IPS-20b (cell line): ENCODE results near the gene MIOX.

Source experiments
- H3K27ac ChIP-seq: one replicate; pipeline ENCODE4 v1.5.1; 2013; ENCODE audit warnings: low read length
- H3K27me3 ChIP-seq: 2 replicates; pipeline ENCODE4 v1.6.1; 2013; ENCODE audit warnings: mild to moderate bottlenecking, low read length, inconsistent platforms; ENCODE audit not compliant: insufficient read depth
- H3K36me3 ChIP-seq: 2 replicates; pipeline ENCODE4 v1.6.1; 2013; ENCODE audit warnings: low read depth, mild to moderate bottlenecking, inconsistent platforms, low read length, moderate library complexity; ENCODE audit not compliant: insufficient read depth
- H3K4me1 ChIP-seq: 2 replicates; pipeline ENCODE4 v1.6.1; 2013; ENCODE audit warnings: mild to moderate bottlenecking, control low read depth, inconsistent platforms, low read length, moderate library complexity; ENCODE audit not compliant: insufficient read depth
- H3K4me3 ChIP-seq: 2 replicates; pipeline ENCODE4 v1.5.1; 2013; ENCODE audit warnings: mild to moderate bottlenecking, low read length, inconsistent platforms
- H3K9ac ChIP-seq: 2 replicates; pipeline ENCODE4 v1.6.1; 2013; ENCODE audit warnings: low read depth, mild to moderate bottlenecking, inconsistent platforms, low read length, moderate library complexity
- H3K9me3 ChIP-seq: 2 replicates; pipeline ENCODE4 v1.6.1; 2013; ENCODE audit warnings: mild to moderate bottlenecking, low read depth, low read length, inconsistent platforms; ENCODE audit not compliant: insufficient read depth

Gene MIOX

DNA sequence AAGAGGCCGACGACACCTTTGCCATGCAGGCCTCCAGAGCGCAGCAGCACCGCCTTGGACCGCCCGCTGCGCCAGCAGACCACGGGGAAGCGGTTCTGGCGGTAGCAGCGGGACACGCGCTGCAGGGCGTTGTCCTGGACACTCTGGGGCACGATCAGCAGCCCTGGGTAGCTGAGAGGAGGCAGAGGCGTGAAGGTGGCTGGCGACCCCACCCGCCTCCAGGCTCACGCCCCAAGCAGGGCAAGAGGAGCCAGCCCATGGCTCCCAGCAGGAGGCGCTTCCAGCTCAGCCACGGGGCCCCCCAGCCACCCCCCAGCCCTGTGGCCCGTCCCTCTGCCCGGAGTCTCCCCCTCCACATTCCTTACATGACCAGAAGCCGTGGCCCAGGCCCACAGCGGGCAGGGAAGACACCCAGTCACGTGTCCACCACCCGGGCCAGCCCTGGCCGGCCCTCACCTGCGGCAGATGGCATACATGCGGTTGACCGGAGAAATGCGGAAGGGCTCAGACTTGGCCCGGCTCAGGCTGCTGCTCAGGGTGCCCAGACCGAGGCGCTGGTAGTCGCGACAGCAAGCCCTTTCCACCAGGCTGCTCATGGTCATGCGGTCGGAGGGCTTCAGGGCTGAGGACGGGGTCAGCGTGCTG, 27.0 kb upstream of the MIOX start:
- no peaks in the 10 kb centered on the region for H3K4me1 ChIP-seq
- H3K36me3 ChIP-seq, result peaks cover 77% of the 10 kb centered on the region
- H3K27ac ChIP-seq, result no peak overlapping the region
- no peaks in the 10 kb centered on the region for H3K9me3 ChIP-seq
- no peak overlapping the region for H3K9ac ChIP-seq
- no peak overlapping the region for H3K4me3 ChIP-seq
- H3K27me3 ChIP-seq, result no peaks in the 10 kb centered on the region

DNA sequence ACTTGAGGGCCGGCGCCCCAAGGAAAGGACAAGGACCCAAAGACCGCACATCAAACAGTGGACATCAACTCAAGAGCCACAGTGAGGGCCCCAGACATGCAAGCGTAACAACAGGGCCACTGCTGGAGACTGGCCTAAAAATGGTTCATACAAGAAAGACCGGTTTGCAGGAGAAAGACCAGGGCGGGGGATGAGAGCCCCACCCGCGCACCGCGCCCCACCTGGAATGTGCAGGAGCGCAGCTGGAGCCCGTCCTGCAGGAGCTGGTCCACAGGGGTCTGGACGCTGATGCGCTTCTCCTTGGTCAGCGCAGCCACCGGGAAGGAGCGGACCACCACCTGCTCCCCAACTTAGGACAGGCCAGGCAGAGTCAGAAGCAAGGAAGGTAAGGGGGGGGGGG, 25.7 kb upstream of the MIOX start:
- Histone ChIP-seq H3K36me3 (peaks cover 77% of the 10 kb centered on the region), H3K27ac (no peak overlapping the region), H3K9ac (no peak overlapping the region), H3K27me3 (no peaks in the 10 kb centered on the region), H3K4me3 (no peak overlapping the region), H3K4me1 (no peaks in the 10 kb centered on the region), H3K9me3 (no peaks in the 10 kb centered on the region)

DNA sequence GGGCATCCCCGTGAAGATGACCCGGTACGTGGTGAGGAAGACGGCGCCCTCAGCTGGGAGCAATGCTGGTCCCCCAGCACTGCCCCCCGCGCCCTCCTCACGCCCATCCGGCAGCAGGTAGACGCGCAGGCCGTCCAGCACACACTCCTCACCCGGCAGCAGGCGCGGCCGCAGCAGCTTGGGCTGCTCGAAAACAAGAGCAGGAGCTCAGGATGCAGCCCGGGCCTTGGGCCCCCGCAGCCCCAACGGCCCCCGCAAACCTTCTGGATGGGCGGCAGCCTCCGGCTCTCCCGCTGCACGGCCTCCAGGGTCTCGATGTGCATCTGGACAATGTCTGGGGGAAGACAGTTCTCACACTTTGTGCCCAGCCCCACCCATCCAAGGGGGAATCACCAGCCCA, 25.1 kb upstream of the MIOX start:
- Histone ChIP-seq H3K4me3 (no peak overlapping the region), H3K9ac (no peak overlapping the region), H3K27ac (no peak overlapping the region), H3K27me3 (no peaks in the 10 kb centered on the region), H3K36me3 (peaks cover 79% of the 10 kb centered on the region), H3K9me3 (no peaks in the 10 kb centered on the region), H3K4me1 (no peaks in the 10 kb centered on the region)

DNA sequence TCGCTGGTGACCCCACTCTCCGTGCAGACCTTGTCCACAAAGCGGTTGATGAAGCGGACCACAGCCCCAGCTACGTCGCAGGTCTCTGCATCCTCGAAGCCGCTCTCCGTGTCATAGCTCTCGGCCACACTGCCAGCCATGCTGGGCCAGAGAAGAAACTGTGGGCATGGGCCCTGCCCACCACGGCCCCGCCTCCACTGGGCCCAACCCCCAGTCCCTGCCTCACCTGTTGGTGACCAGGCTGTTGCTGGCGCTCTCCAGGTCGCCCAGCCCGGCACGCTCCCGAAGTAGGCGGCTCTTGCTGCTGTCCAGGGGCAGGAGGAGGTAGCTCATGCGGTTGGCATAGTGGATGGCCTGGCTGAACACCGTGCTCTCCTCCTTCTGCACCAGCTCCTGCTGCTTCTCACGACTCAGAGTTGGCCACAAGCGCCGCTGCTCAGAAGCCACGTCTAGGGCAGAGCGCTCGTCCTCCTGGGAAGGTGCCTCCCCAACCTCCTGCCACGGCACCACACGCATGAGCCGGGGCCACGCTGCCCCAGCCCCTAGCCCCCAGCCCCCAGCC, 24.6 kb upstream of the MIOX start:
- H3K9me3 ChIP-seq, result no peaks in the 10 kb centered on the region
- H3K4me3 ChIP-seq, result no peak overlapping the region
- H3K9ac ChIP-seq, result no peak overlapping the region
- H3K27me3 ChIP-seq, result no peaks in the 10 kb centered on the region
- H3K36me3 ChIP-seq, result peaks cover 81% of the 10 kb centered on the region
- H3K4me1 ChIP-seq, result no peaks in the 10 kb centered on the region
- H3K27ac ChIP-seq, result no peak overlapping the region

DNA sequence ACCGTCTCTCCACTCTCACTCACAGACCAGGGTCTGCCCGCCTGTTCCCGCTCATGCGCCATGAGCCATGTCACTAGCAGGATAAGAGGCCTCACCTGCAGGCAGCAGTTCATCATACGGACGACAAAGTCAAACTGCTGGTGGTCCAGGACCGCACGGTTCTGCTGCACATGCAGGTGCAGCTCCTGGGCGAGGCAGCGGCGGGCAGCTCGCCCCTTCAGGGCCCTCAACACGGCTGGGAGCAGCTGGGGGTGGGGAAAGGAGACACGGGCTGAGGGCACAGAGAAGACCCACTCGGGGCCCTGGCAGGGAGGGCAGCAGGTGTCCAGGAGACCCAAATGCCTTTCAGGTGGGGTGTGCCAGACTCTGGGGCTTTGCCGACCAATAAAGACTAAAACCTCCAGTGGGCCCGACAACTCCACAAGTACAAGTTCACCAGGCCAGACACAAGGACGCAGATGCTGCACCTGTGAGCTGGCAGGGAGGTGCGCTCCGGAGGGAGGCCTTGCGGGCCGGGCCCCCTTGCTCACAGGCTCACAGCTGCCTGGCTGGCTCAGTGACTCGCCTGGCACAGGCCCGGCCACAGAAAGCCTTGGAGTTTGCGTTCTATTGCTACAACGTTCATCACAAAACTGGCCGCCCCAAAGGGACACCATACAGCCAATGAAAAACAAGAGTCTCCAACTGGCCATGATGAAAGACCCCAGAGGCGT, 23.3 kb upstream of the MIOX start:
- Histone ChIP-seq H3K9me3 (no peaks in the 10 kb centered on the region), H3K27me3 (no peaks in the 10 kb centered on the region), H3K4me1 (no peaks in the 10 kb centered on the region), H3K27ac (no peak overlapping the region), H3K36me3 (peaks cover 83% of the 10 kb centered on the region), H3K9ac (no peak overlapping the region), H3K4me3 (no peak overlapping the region)

DNA sequence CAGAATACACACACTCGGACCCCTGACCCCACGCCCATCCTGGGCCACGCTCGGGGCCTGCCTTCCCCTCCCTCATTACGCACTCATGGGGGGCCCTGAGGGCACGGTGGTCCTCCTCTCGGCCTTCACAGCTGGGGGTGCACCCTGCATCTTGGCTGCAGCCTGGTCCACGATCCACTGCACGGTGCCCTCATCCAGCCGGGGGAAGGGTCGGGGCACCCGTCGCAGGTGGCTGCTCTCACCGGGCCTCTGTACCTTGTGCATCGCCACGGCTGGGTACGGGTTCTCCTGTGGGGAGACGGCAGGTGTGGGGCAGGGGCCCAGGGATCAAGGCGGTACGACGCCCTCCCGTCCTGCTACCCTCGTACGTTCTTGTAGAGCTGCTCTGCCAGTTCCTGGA, 22.2 kb upstream of the MIOX start:
- no peak overlapping the region for H3K9ac ChIP-seq
- H3K27me3 ChIP-seq, result no peaks in the 10 kb centered on the region
- H3K36me3 ChIP-seq, result peaks cover 73% of the 10 kb centered on the region
- no peak overlapping the region for H3K4me3 ChIP-seq
- H3K4me1 ChIP-seq, result 0 out of 2 replicates have a peak, but pooled peaks cover 4% of the 10 kb centered on the region
- no peaks in the 10 kb centered on the region for H3K9me3 ChIP-seq
- H3K27ac ChIP-seq, result no peak overlapping the region

DNA sequence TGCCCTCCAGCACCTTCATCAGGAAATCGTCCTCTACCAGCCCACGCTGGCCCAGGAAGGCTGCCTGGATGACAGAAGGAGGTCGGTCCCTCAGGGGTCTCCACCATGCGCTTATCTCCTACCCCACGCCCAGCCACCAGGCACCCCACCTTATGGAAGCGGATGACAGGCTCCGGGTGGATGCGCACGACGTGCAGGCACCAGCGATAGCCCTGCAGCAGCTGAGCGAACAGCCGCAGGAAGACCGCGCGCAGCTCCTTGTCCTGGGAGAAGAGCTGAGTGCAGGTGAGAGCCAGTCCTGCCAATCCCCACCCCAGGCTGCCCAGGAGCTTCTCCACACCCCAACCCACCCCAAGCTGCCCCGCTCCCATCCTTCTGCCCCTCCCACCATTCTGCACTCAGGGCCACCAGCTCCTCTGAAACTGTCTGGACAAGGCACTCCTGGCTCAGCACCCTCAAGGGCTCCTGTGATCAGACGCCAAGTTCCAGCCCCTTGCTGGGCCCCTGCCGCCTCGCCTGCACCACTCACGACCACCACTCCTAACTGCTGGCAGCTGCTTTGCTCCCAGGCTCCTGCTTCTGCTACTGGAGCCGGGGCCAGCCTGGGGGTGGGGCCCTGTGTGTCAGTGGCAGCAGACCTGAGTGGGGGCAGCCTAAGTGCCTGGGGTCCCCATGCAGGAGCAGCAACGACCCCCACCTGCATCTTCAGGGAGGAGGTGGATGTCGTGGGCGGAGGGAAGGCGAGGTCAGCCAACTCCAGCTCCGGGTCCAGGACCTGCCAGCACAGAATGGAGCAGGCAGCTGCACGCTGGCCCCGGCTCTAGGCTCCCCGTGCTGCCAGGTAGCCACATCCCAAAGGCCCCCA, 21.4 kb upstream of the MIOX start:
- no peaks in the 10 kb centered on the region for H3K27me3 ChIP-seq
- no peak overlapping the region for H3K9ac ChIP-seq
- no peak overlapping the region for H3K27ac ChIP-seq
- peaks cover 67% of the 10 kb centered on the region for H3K36me3 ChIP-seq
- peaks cover 7% of the 10 kb centered on the region; the same call in 1 of the 2 replicates for H3K4me1 ChIP-seq
- H3K9me3 ChIP-seq, result no peaks in the 10 kb centered on the region
- no peak overlapping the region for H3K4me3 ChIP-seq

DNA sequence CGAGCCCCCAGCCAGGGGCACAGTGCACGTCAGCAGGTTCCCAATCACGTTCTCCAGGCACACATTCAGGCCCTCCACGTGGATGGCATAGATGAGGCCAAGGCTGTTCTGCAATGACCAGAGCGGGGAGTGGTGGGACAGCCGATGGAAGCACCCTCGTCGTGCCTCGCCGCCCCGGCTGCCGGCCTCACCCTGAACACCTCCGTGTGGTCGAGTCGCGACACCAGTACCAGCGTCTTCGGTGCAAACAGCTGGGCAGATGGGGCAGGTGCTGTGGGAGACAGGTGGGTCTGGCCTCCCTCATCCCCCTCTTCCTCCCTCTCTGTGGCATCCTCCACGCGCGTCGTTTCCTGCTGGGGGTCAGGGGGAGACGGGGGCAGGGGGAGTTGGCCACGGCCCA, 19.3 kb upstream of the MIOX start:
- no peak overlapping the region for H3K27ac ChIP-seq
- no peak overlapping the region for H3K9ac ChIP-seq
- no peaks in the 10 kb centered on the region for H3K9me3 ChIP-seq
- no peaks in the 10 kb centered on the region for H3K27me3 ChIP-seq
- H3K36me3 ChIP-seq, result peaks cover 48% of the 10 kb centered on the region
- peaks cover 10% of the 10 kb centered on the region; the same call in 1 of the 2 replicates for H3K4me1 ChIP-seq
- H3K4me3 ChIP-seq, result no peak overlapping the region

DNA sequence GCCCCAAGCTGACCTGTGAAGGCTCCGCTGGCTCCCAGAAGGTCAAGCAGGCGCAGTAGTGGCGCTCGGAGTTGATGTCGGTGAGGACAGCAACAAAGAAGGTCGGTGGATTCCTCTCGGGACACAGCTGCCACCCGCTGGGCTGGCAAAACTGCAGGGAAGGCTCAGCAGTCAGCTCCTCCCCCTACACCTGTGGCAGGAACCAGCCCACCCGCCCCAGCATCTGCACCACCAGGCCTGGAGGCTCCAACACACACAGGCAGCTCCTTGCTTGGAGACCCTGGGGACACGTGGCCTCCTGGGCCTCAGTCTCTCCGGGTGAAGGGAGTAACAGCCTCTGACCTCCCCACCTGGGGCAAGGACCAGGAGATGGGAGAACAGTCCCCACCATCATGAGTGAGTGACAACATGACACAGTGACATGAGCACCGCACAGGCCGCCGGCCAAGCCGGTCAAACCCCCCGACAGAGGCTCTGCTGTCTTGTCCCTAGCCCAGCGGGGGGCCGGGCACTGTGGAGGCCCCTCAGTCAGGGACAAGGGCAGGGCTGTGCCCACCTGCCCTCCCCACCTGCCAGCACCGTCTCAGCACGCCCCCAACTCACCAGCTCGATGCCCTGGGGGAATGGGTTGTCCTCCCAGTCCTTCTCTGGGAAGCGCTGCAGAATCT, 18.8 kb upstream of the MIOX start:
- Histone ChIP-seq H3K36me3 (peaks cover 43% of the 10 kb centered on the region), H3K27me3 (no peaks in the 10 kb centered on the region), H3K9ac (no peak overlapping the region), H3K27ac (no peak overlapping the region), H3K4me3 (no peak overlapping the region), H3K9me3 (no peaks in the 10 kb centered on the region), H3K4me1 (peaks cover 10% of the 10 kb centered on the region; the same call in 1 of the 2 replicates)

DNA sequence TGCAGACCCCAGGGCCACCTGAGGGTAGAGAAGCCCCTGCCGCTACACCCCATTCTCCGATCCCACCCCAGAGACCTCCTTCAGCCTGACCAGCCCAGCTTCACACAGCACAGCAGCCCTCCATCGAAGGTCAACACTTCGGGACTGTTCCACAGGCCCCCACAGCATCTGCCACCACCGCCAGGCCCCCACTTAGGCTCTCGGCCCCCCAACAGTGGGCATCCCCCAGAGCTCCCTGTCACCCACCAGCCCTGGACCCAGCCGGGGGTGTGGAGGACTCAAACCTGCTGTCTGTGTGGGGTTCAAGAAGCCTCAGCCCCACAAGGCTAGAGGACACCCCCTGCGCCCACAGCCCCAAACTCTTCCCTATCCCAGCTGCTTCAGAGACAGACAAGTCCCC, 18.0 kb upstream of the MIOX start:
- Histone ChIP-seq H3K36me3 (peaks cover 38% of the 10 kb centered on the region), H3K4me1 (peaks cover 15% of the 10 kb centered on the region; the same call in 1 of the 2 replicates), H3K9me3 (no peaks in the 10 kb centered on the region), H3K27me3 (no peaks in the 10 kb centered on the region), H3K9ac (no peak overlapping the region), H3K4me3 (no peak overlapping the region), H3K27ac (no peak overlapping the region)
